ENCODE measurements around the gene OPA1. TPM values are rescaled to one million over a fixed set of nuclear protein-coding genes. Genes with fewer than 3 reads are reported as not detected.

OPA1 gene
- polyA plus RNA-seq, 1 donor (not counting 4 experiments of a cell fraction or from before 2014, with no cell fraction given) = 50.1 TPM

- Histone ChIP-seq H3K9me1 (ENCODE audit: control insufficient read depth, extremely low read depth, insufficient read depth, low read length) (no peaks in the 10 kb centered on the region), H3K27ac (ENCODE audit: control insufficient read depth, insufficient read depth, low read length) (no peak overlapping the region), H2AFZ (ENCODE audit: control insufficient read depth, low read length) (no peak overlapping the region), H4K20me1 (ENCODE audit: control insufficient read depth, extremely low read depth, insufficient read depth, low read length) (no peaks in the 10 kb centered on the region), H3K9me3 (ENCODE audit: control insufficient read depth, low read depth, low read length) (no peaks in the 10 kb centered on the region), H3K36me3 (ENCODE audit: control insufficient read depth in 2 of 2, extremely low read depth in 1 of 2, insufficient read depth in 2 of 2, low read length in 2 of 2) (no peaks in the 10 kb centered on the region), H3K4me2 (ENCODE audit: control insufficient read depth, extremely low read depth, insufficient read depth, low read depth, low read length) (no peak overlapping the region), H3K4me3 (ENCODE audit: control insufficient read depth in 2 of 3, extremely low read depth in 1 of 3, insufficient read depth in 2 of 3, low read depth in 1 of 3, low read length in 3 of 3) (no peak overlapping the region), H3K4me1 (ENCODE audit: control insufficient read depth, extremely low read depth, insufficient read depth, low read length) (no peaks in the 10 kb centered on the region), H3K79me2 (ENCODE audit: control insufficient read depth, insufficient read depth, low read length) (no peaks in the 10 kb centered on the region), H3K27me3 (ENCODE audit: control insufficient read depth, extremely low read depth, insufficient read depth, low read length) (no peaks in the 10 kb centered on the region), H3K9ac (ENCODE audit: control insufficient read depth, extremely low read depth, insufficient read depth, low read length) (no peak overlapping the region)
- no peak for TF ChIP-seq CTCF (optimal IDR thresholded peaks at IDR 0.05 in 1 of 3, IDR thresholded peaks at IDR 0.05 in 1 of 3, conservative IDR thresholded peaks at IDR 0.05 in 1 of 3; ENCODE audit: extremely low read depth in 1 of 3, insufficient read depth in 2 of 3, low read length in 3 of 3)
- no peak for TF ChIP-seq EZH2 (IDR thresholded peaks at IDR 0.05; ENCODE audit: low read length)
- DNase-seq (ENCODE audit: low read depth, low spot score) (no peak), FAIRE-seq (no peak)
- dilution Hi-C loops (cut with MboI; ENCODE audit: extremely low pct_ligation_motif_present, low sequenced_read_pairs) = no loop called here
Measured at GRCh38 chr3:193569119-193569518, 23.9 kb upstream of the OPA1 start.

- peak; percentile 77 for FAIRE-seq
Measured at GRCh38 chr3:193572426-193572908, 20.5 kb upstream of the OPA1 start.

More at GRCh38 chr3:193572426-193572908, 20.5 kb upstream of the OPA1 start:
- no peak overlapping the region for H3K9ac ChIP-seq (ENCODE audit: control insufficient read depth, extremely low read depth, insufficient read depth, low read length)
- H4K20me1 ChIP-seq (ENCODE audit: control insufficient read depth, extremely low read depth, insufficient read depth, low read length) = no peaks in the 10 kb centered on the region
- peak; percentile 76 to 89 (median 77) for TF ChIP-seq CTCF (optimal IDR thresholded peaks at IDR 0.05 in 1 of 3, IDR thresholded peaks at IDR 0.05 in 1 of 3, conservative IDR thresholded peaks at IDR 0.05 in 1 of 3; ENCODE audit: extremely low read depth in 1 of 3, insufficient read depth in 2 of 3, low read length in 3 of 3)
- no peak for TF ChIP-seq EZH2 (IDR thresholded peaks at IDR 0.05; ENCODE audit: low read length)
- H3K9me3 ChIP-seq (ENCODE audit: control insufficient read depth, low read depth, low read length) = no peaks in the 10 kb centered on the region
- H3K79me2 ChIP-seq (ENCODE audit: control insufficient read depth, insufficient read depth, low read length) = no peaks in the 10 kb centered on the region
- no peaks in the 10 kb centered on the region for H3K9me1 ChIP-seq (ENCODE audit: control insufficient read depth, extremely low read depth, insufficient read depth, low read length)
- no peak overlapping the region for H2AFZ ChIP-seq (ENCODE audit: control insufficient read depth, low read length)
- peaks cover 4% of the 10 kb centered on the region for H3K27me3 ChIP-seq (ENCODE audit: control insufficient read depth, extremely low read depth, insufficient read depth, low read length)
- H3K4me2 ChIP-seq (ENCODE audit: control insufficient read depth, extremely low read depth, insufficient read depth, low read depth, low read length) = no peak overlapping the region
- no peaks in the 10 kb centered on the region for H3K4me1 ChIP-seq (ENCODE audit: control insufficient read depth, extremely low read depth, insufficient read depth, low read length)
- dilution Hi-C loops (cut with MboI; ENCODE audit: extremely low pct_ligation_motif_present, low sequenced_read_pairs) = no loop called here
- H3K36me3 ChIP-seq (ENCODE audit: control insufficient read depth in 2 of 2, extremely low read depth in 1 of 2, insufficient read depth in 2 of 2, low read length in 2 of 2) = no peaks in the 10 kb centered on the region
- no peak overlapping the region for H3K4me3 ChIP-seq (ENCODE audit: control insufficient read depth in 2 of 3, extremely low read depth in 1 of 3, insufficient read depth in 2 of 3, low read depth in 1 of 3, low read length in 3 of 3)
- H3K27ac ChIP-seq (ENCODE audit: control insufficient read depth, insufficient read depth, low read length) = no peak overlapping the region
- no peak for DNase-seq (ENCODE audit: low read depth, low spot score)
